ENCODE data around the gene ADAM15.
A peak's percentile ranks its signal among the peaks of the same experiment; 100 is the strongest.

ADAM15 gene

GRCh38 chr1:155073377-155074242, 22.5 kb downstream of the ADAM15 start:
- no peak for DNase-seq

GRCh38 chr1:155075535-155075934, 24.4 kb downstream of the ADAM15 start:
- no peak for DNase-seq

- no peak for DNase-seq
Observed at GRCh38 chr1:155076371-155076770, 25.3 kb downstream of the ADAM15 start.

GRCh38 chr1:155077346-155077745, 26.2 kb downstream of the ADAM15 start:
- no peak for DNase-seq

- DNase-seq = no peak
Observed at GRCh38 chr1:155077758-155078445, 26.8 kb downstream of the ADAM15 start.

GRCh38 chr1:155078469-155079209, 27.5 kb downstream of the ADAM15 start, which contains the start of gene EFNA3:
TSS of gene EFNA3 (plus strand) at chr1:155078837. CDS start at chr1:155078942, 105 bp downstream.
- peak; percentile 56 for DNase-seq

- no peak for DNase-seq
Observed at GRCh38 chr1:155079210-155079486, 28.0 kb downstream of the ADAM15 start.

- no peak for DNase-seq
Observed at GRCh38 chr1:155079487-155080311, 28.6 kb downstream of the ADAM15 start.

GRCh38 chr1:155080312-155081228, 29.5 kb downstream of the ADAM15 start:
- peak; percentile 6 for DNase-seq

- DNase-seq = no peak
Observed at GRCh38 chr1:155081472-155082300, 30.6 kb downstream of the ADAM15 start.

- no peak for DNase-seq
Observed at GRCh38 chr1:155082301-155083051, 31.4 kb downstream of the ADAM15 start.

- no peak for DNase-seq
Observed at GRCh38 chr1:155083052-155083541, 32.0 kb downstream of the ADAM15 start.

GRCh38 chr1:155083865-155084721, 33.0 kb downstream of the ADAM15 start:
- peak; percentile 84 for DNase-seq

- DNase-seq = peak; percentile 94
Observed at GRCh38 chr1:155084722-155085503, 33.8 kb downstream of the ADAM15 start.

GRCh38 chr1:155085504-155086127, 34.5 kb downstream of the ADAM15 start:
- peak; percentile 71 for DNase-seq

GRCh38 chr1:155086128-155086741, 35.1 kb downstream of the ADAM15 start:
- DNase-seq = peak; percentile 73

Measured in hematopoietic multipotent progenitor cell treated with erythropoietin and hydrocortisone succinate and interleukin-3 and kit ligand, for 8 days (in vitro differentiated cells).